Osteocyte (in vitro differentiated cells): Measurements from ENCODE around the gene ZNF783. TPM values are rescaled to one million over a fixed set of nuclear protein-coding genes. Genes with fewer than 3 reads are reported as not detected.
"Not testable (repeated sequence)": the region's sequence is repeated elsewhere in the genome, so short reads cannot be mapped to it uniquely, and the experiment has no call there.

ENCODE experiments used
- DNase-seq: peaks from one replicate; pipeline ENCODE4 v3.0.0; 2021; ENCODE audit warnings: mixed read lengths; ENCODE audit not compliant: unreplicated experiment; ENCODE audit errors: extremely low spot score
- H3K27ac Mint-ChIP-seq: one replicate; pipeline ENCODE4 v1.8.0; 2021; ENCODE audit warnings: mild to moderate bottlenecking, mixed read lengths; ENCODE audit not compliant: unreplicated experiment
- H3K27me3 Mint-ChIP-seq: one replicate; pipeline ENCODE4 v1.8.0; 2021; ENCODE audit warnings: mixed read lengths; ENCODE audit not compliant: unreplicated experiment
- H3K36me3 Mint-ChIP-seq: one replicate; pipeline ENCODE4 v1.8.0; 2021; ENCODE audit warnings: mixed read lengths; ENCODE audit not compliant: unreplicated experiment
- H3K4me1 Mint-ChIP-seq: one replicate; pipeline ENCODE4 v1.8.0; 2021; ENCODE audit warnings: mixed read lengths; ENCODE audit not compliant: unreplicated experiment
- H3K4me3 Mint-ChIP-seq: one replicate; pipeline ENCODE4 v1.8.0; 2021; ENCODE audit warnings: mild to moderate bottlenecking, moderate library complexity, mixed read lengths; ENCODE audit not compliant: unreplicated experiment
- H3K9me3 Mint-ChIP-seq: one replicate; pipeline ENCODE4 v1.8.0; 2021; ENCODE audit warnings: mixed read lengths; ENCODE audit not compliant: unreplicated experiment
- total RNA-seq: library from RNA; stranded (reverse); gene quantifications from 2 replicates; pipeline ENCODE4 v1.2.1, GENCODE V29; 2021
- TF ChIP-seq, protein P1 (sequence below): fragments of 200-600 bp; sonication (generic); IDR thresholded peaks from 2 replicates; pipeline ENCODE4 v1.5.0; 2021; ENCODE audit warnings: antibody characterized with exemption, mild to moderate bottlenecking, moderate library complexity

Gene ZNF783
- total RNA-seq, 1 donor from 2014 or later: 26.0 TPM

DNA sequence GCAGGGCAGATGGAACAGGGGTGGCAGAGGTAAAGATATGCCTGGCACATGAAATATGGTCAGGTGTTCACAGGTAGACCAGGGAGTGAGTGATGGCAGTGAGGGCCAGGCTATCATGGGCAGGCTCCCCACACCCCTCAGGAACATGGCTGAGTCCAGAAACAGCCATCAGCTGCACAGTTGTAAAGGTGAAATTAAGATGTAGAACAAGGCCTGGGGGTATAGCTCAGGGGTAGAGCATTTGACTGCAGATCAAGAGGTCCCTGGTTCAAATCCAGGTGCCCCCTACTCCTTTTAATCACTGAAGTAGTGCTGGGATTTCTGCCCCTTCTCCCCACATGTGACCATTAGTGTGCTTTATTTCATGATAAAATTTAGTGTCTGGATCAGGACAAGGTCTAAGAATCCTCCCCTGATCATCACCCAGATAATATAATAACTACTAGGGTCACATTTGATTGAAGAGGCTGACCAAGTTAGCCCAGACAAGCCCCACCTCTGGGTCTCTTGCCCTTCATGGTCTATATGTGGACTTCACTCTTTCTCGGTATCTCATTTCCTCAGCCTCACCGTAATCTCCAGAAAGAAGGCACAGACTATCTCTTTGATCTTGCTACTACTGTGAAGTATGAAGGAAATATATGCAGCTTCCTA, 69.0 kb downstream of the ZNF783 start:
- TF ChIP-seq, protein P1, sequence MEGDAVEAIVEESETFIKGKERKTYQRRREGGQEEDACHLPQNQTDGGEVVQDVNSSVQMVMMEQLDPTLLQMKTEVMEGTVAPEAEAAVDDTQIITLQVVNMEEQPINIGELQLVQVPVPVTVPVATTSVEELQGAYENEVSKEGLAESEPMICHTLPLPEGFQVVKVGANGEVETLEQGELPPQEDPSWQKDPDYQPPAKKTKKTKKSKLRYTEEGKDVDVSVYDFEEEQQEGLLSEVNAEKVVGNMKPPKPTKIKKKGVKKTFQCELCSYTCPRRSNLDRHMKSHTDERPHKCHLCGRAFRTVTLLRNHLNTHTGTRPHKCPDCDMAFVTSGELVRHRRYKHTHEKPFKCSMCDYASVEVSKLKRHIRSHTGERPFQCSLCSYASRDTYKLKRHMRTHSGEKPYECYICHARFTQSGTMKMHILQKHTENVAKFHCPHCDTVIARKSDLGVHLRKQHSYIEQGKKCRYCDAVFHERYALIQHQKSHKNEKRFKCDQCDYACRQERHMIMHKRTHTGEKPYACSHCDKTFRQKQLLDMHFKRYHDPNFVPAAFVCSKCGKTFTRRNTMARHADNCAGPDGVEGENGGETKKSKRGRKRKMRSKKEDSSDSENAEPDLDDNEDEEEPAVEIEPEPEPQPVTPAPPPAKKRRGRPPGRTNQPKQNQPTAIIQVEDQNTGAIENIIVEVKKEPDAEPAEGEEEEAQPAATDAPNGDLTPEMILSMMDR: no peak
- Mint-ChIP-seq H3K27ac (no peak overlapping the region), H3K9me3 (no peaks in the 10 kb centered on the region), H3K27me3 (peaks cover 11% of the 10 kb centered on the region), H3K4me1 (peaks cover 11% of the 10 kb centered on the region), H3K36me3 (no peaks in the 10 kb centered on the region), H3K4me3 (no peak overlapping the region)
- DNase-seq: no peak

DNA sequence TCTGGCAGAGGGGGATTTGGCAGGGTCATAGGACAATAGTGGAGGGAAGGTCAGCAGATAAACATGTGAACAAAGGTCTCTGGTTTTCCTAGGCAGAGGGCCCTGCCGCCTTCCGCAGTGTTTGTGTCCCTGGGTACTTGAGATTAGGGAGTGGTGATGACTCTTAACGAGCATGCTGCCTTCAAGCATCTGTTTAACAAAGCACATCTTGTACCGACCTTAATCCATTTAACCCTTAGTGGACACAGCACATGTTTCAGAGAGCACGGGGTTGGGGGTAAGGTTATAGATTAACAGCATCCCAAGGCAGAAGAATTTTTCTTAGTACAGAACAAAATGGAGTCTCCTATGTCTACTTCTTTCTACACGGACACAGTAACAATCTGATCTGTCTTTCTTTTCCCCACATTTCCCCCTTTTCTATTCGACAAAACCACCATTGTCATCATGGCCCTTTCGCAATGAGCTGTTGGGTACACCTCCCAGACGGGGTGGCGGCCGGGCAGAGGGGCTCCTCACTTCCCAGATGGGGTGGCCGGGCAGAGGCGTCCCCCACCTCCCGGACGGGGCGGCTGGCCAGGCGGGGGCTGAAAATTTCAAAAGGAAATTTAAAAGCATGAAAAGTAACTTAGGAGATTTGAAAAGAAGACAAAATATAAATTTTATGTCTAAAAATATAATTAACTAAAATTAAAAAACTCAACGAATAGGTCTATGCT, 70.8 kb downstream of the ZNF783 start:
- H3K9me3 Mint-ChIP-seq, H3K27me3 Mint-ChIP-seq, DNase-seq, H3K4me3 Mint-ChIP-seq, H3K36me3 Mint-ChIP-seq, H3K27ac Mint-ChIP-seq: not testable (repeated sequence)
- peaks cover 11% of the 10 kb centered on the region for H3K4me1 Mint-ChIP-seq

DNA sequence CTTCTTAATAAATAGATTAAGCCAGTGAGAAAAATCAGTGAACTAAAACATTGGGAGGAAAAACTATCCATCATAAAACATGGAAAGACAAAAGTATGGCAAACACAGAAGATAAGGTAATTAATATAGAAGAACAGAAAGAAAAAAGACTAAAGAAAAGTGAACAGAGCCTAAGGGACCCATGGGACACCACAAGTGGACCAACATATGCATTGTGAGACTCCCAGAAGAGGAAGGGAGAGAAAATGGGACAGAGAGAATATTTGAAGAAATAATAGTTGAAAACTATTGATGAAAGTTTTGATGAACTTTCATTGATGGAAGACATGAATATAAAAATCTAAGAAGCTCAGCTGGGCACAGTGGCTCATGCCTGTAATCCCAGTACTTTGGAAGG, 71.3 kb downstream of the ZNF783 start:
- DNase-seq: no peak
- no peaks in the 10 kb centered on the region for H3K9me3 Mint-ChIP-seq
- no peaks in the 10 kb centered on the region for H3K36me3 Mint-ChIP-seq
- TF ChIP-seq, protein P1: no peak
- peaks cover 9% of the 10 kb centered on the region for H3K27me3 Mint-ChIP-seq
- H3K4me1 Mint-ChIP-seq: peaks cover 11% of the 10 kb centered on the region
- H3K27ac Mint-ChIP-seq: no peak overlapping the region
- H3K4me3 Mint-ChIP-seq: no peak overlapping the region

- Mint-ChIP-seq H3K4me1 (peaks cover 11% of the 10 kb centered on the region), H3K27me3 (peaks cover 3% of the 10 kb centered on the region), H3K27ac (no peak overlapping the region), H3K4me3 (no peak overlapping the region), H3K36me3 (no peaks in the 10 kb centered on the region), H3K9me3 (no peaks in the 10 kb centered on the region)
- no peak for DNase-seq
- TF ChIP-seq, protein P1: no peak
Observed at GRCh38 chr7:149334219-149334618, 72.2 kb downstream of the ZNF783 start.

Other genes starting within 250 kb of the ZNF783 start
- 152 and 162 TPM in 2 replicates for gene PDIA4, start 233.7 kb upstream of the ZNF783 start, total RNA-seq
- 10.2 and 10.7 TPM in 2 replicates for gene ZNF786, start 171.5 kb upstream of the ZNF783 start, total RNA-seq
- 5.9 and 6.2 TPM in 2 replicates for gene ZNF425, start 135.9 kb upstream of the ZNF783 start, total RNA-seq
- 17.7 and 19.4 TPM in 2 replicates for gene ZNF398, start 114.7 kb upstream of the ZNF783 start, total RNA-seq
- gene ZNF282, start 66.7 kb upstream of the ZNF783 start, total RNA-seq: 29.8 and 31.3 TPM in 2 replicates
- 11.9 and 13.0 TPM in 2 replicates for gene ZNF212, start 22.5 kb upstream of the ZNF783 start, total RNA-seq
- gene ZNF777, start 198.9 kb downstream of the ZNF783 start, total RNA-seq: 16.3 and 17.1 TPM in 2 replicates
- gene ZNF746, start 235.6 kb downstream of the ZNF783 start, total RNA-seq: 19.1 and 20.5 TPM in 2 replicates